DOHH2 (cell line): ENCODE measurements around the gene COA5.
"Not testable (repeated sequence)": the region's sequence is repeated elsewhere in the genome, so short reads cannot be mapped to it uniquely, and the experiment has no call there.

ENCODE experiments used
- H3F3A ChIP-seq: fragments of 200-600 bp; sonication (generic), shearing (Covaris generic); 2 replicates; pipeline ENCODE4 v1.6.0; 2016; ENCODE audit warnings: antibody characterized with exemption, mild to moderate bottlenecking; ENCODE audit not compliant: control insufficient read depth, insufficient read depth
- H3K27ac ChIP-seq: fragments of 200-600 bp; sonication (generic); 2 replicates; pipeline ENCODE4 v1.5.1; 2014; ENCODE audit warnings: low read depth, mild to moderate bottlenecking, low read length, moderate library complexity
- H3K27me3 ChIP-seq: fragments of 200-600 bp; sonication (generic); 2 replicates; pipeline ENCODE4 v1.6.1; 2014; ENCODE audit warnings: mild to moderate bottlenecking, low read length, mixed read lengths; ENCODE audit not compliant: control insufficient read depth
- H3K36me3 ChIP-seq: fragments of 200-600 bp; sonication (generic); 2 replicates; pipeline ENCODE4 v1.6.1; 2014; ENCODE audit warnings: mild to moderate bottlenecking, low read length, moderate library complexity, mixed read lengths; ENCODE audit not compliant: control insufficient read depth
- H3K4me1 ChIP-seq: fragments of 200-600 bp; sonication (generic); 2 replicates; pipeline ENCODE4 v1.6.1; 2014; ENCODE audit warnings: mild to moderate bottlenecking, low read length, mixed read lengths; ENCODE audit not compliant: control insufficient read depth
- H3K4me2 ChIP-seq: fragments of 200-600 bp; sonication (generic); 2 replicates; pipeline ENCODE4 v1.6.0; 2014; ENCODE audit warnings: mild to moderate bottlenecking, low read length, moderate library complexity
- H3K4me3 ChIP-seq: fragments of 200-600 bp; sonication (generic); 2 replicates; pipeline ENCODE4 v1.5.1; 2014; ENCODE audit warnings: mild to moderate bottlenecking, low read length, mixed read lengths
- H3K79me2 ChIP-seq: fragments of 200-600 bp; sonication (generic); 2 replicates; pipeline ENCODE4 v1.6.1; 2014; ENCODE audit warnings: mild to moderate bottlenecking, low read length, mixed read lengths; ENCODE audit not compliant: control insufficient read depth
- H3K9me2 ChIP-seq: fragments of 200-600 bp; sonication (generic); replicated peaks from 2 replicates; pipeline ENCODE4 v1.6.1; 2014; ENCODE audit warnings: mild to moderate bottlenecking, low read length, mixed read lengths; ENCODE audit not compliant: control insufficient read depth
- H3K9me3 ChIP-seq: fragments of 200-600 bp; sonication (generic); 2 replicates; pipeline ENCODE4 v1.6.1; 2014; ENCODE audit warnings: antibody characterized with exemption, low read length, mixed read lengths; ENCODE audit not compliant: control insufficient read depth, insufficient read depth
- H4K20me1 ChIP-seq: fragments of 200-600 bp; sonication (generic); 2 replicates; pipeline ENCODE4 v1.6.0; 2014; ENCODE audit warnings: low read depth, mild to moderate bottlenecking, antibody characterized with exemption, low read length, moderate library complexity; ENCODE audit not compliant: control insufficient read depth, insufficient read depth
- EZH2phosphoT487 ChIP-seq: fragments of 200-600 bp; sonication (generic); IDR thresholded peaks from 2 replicates; pipeline ENCODE4 v1.6.1; 2017; ENCODE audit warnings: borderline replicate concordance, mild to moderate bottlenecking, antibody characterized with exemption, low read length, moderate library complexity, mixed read lengths
- TF ChIP-seq, protein P1 (sequence below): fragments of 200-600 bp; sonication (generic); IDR thresholded peaks from one replicate; pipeline ENCODE4 v1.5.1; 2014; ENCODE audit warnings: antibody characterized with exemption, mild to moderate bottlenecking, low read depth, low read length; ENCODE audit not compliant: poor library complexity, severe bottlenecking

Gene COA5

DNA sequence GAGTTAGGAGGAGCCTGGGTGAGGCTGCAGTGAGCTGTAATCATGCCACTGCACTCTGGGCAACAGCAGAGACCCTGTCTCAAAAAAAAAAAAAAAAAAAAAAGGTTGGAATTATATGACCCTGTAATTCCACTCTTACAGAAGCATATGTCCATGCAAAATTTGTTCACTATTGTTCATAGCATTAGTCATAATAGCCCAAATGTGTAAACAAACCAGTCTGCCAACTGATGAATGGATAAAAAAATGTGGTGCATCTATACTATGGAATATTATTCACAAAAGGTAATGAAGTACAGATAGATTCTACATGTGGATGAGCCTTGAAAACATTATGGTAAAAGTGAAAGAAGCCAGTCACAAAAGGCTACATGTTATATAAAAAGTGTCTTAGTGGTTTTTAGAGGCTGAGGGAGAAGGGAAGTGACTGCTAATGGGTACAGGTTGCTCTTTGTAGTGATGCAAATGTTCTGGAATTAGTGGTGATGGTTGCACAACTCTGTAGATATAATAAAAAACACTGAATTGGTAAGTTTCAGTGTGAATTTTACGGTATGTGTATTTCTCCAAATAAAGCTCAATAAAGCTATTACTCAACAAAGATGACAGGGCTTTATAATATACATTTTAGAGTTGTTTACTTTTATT, 9.4 kb downstream of the COA5 start:
- Histone ChIP-seq H3K4me1 (no peaks in the 10 kb centered on the region), H3K9me2 (no peaks in the 10 kb centered on the region), H3K36me3 (peaks cover 61% of the 10 kb centered on the region), H3K27ac (no peak overlapping the region), H3F3A (no peaks in the 10 kb centered on the region), H3K79me2 (no peaks in the 10 kb centered on the region), H3K4me3 (no peak overlapping the region), H3K27me3 (no peaks in the 10 kb centered on the region), H3K9me3 (no peaks in the 10 kb centered on the region), H4K20me1 (no peaks in the 10 kb centered on the region), H3K4me2 (no peak overlapping the region)
- no peak for TF ChIP-seq EZH2phosphoT487
- TF ChIP-seq, protein P1, sequence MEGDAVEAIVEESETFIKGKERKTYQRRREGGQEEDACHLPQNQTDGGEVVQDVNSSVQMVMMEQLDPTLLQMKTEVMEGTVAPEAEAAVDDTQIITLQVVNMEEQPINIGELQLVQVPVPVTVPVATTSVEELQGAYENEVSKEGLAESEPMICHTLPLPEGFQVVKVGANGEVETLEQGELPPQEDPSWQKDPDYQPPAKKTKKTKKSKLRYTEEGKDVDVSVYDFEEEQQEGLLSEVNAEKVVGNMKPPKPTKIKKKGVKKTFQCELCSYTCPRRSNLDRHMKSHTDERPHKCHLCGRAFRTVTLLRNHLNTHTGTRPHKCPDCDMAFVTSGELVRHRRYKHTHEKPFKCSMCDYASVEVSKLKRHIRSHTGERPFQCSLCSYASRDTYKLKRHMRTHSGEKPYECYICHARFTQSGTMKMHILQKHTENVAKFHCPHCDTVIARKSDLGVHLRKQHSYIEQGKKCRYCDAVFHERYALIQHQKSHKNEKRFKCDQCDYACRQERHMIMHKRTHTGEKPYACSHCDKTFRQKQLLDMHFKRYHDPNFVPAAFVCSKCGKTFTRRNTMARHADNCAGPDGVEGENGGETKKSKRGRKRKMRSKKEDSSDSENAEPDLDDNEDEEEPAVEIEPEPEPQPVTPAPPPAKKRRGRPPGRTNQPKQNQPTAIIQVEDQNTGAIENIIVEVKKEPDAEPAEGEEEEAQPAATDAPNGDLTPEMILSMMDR, result no peak

DNA sequence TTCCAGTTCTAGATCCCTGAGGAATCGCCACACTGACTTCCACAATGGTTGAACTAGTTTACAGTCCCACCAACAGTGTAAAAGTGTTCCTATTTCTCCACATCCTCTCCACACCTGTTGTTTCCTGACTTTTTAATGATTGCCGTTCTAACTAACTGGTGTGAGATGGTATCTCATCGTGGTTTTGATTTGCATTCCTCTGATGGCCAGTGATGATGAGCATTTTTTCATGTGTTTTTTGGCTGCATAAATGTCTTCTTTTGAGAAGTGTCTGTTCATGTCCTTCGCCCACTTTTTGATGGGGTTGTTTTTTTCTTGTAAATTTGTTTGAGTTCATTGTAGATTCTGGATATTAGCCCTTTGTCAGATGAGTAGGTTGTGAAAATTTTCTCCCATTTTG, 13.6 kb downstream of the COA5 start:
- not testable (repeated sequence) for H3K27me3 ChIP-seq, H3K4me3 ChIP-seq, H3K9me2 ChIP-seq, H4K20me1 ChIP-seq, H3K4me1 ChIP-seq, H3F3A ChIP-seq, H3K4me2 ChIP-seq, H3K9me3 ChIP-seq, H3K79me2 ChIP-seq, H3K27ac ChIP-seq
- peaks cover 27% of the 10 kb centered on the region for H3K36me3 ChIP-seq

DNA sequence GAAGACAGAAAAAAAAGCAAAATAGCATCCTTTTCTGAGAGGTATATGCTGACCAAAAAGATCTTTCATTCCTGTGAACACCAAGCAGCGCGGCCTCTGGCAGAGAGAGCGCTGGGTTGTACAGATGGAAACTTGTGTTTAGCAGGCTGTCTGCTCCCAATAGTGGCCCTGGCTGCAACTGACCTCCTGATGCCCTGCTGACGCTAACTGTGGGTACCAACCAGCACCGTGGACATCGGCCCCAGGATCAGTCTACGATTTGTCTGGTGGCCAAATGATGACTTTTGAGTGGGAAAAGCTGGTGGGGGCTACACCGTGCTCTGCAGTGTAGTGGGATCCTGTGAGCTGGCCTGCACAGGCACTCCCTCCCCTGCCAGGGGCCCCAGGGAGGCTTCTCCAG, 15.7 kb downstream of the COA5 start:
- no peak overlapping the region for H3K4me3 ChIP-seq
- no peaks in the 10 kb centered on the region for H4K20me1 ChIP-seq
- H3K4me2 ChIP-seq, result no peak overlapping the region
- H3K36me3 ChIP-seq, result peaks cover 11% of the 10 kb centered on the region
- H3K27me3 ChIP-seq, result no peaks in the 10 kb centered on the region
- H3F3A ChIP-seq, result no peaks in the 10 kb centered on the region
- no peaks in the 10 kb centered on the region for H3K79me2 ChIP-seq
- no peaks in the 10 kb centered on the region for H3K4me1 ChIP-seq
- no peaks in the 10 kb centered on the region for H3K9me3 ChIP-seq
- H3K9me2 ChIP-seq, result no peaks in the 10 kb centered on the region
- TF ChIP-seq, protein P1, result no peak
- TF ChIP-seq EZH2phosphoT487, result no peak
- H3K27ac ChIP-seq, result no peak overlapping the region

DNA sequence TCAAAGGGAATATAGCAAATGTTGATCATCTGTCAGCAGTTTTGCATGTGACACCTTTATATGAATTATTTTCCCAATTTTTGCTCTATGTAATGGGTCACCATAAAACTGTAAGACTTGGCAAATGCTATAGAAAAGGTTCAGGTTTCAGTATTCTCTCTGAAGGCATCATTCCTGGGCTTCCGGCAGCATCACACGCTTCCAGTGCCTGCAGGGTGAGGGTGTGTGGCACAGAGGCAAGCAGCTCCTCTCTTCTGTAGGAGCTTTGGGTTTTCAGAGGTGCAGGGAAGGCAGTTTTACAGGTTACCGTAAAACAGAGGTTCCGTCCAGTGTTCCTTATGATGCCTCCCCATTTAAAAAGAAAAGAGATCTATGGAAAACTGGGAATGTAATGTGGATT, 18.8 kb downstream of the COA5 start:
- no peaks in the 10 kb centered on the region for H3F3A ChIP-seq
- no peaks in the 10 kb centered on the region for H3K27me3 ChIP-seq
- no peaks in the 10 kb centered on the region for H3K36me3 ChIP-seq
- H3K4me1 ChIP-seq, result no peaks in the 10 kb centered on the region
- no peaks in the 10 kb centered on the region for H4K20me1 ChIP-seq
- TF ChIP-seq, protein P1, result no peak
- TF ChIP-seq EZH2phosphoT487, result no peak
- H3K9me3 ChIP-seq, result no peaks in the 10 kb centered on the region
- H3K9me2 ChIP-seq, result no peaks in the 10 kb centered on the region
- H3K27ac ChIP-seq, result no peak overlapping the region
- H3K4me3 ChIP-seq, result no peak overlapping the region
- no peaks in the 10 kb centered on the region for H3K79me2 ChIP-seq
- H3K4me2 ChIP-seq, result no peak overlapping the region
